B cell (primary cell): Measurements from ENCODE around the gene SLC38A10. TPM values are rescaled to one million over a fixed set of nuclear protein-coding genes. Genes with fewer than 3 reads are reported as not detected.

Source experiments
- ATAC-seq: fragments of 200-7000 bp; cut with Tn5 transposase; one replicate; pipeline ENCODE4 v1.10.0; 2021; ENCODE audit warnings: low read depth, mild to moderate bottlenecking, moderate number of reproducible peaks, moderate library complexity
- CTCF ChIA-PET: fragments of 350-600 bp; sonication (Branson Sonifier 250); formaldehyde crosslinking; loops from one replicate; lab custom pipeline; 2021; ENCODE audit warnings: antibody characterized with exemption, inconsistent platforms; lab: Charles Lee
- POLR2A ChIA-PET: fragments of 350-600 bp; sonication (Branson Sonifier 250); formaldehyde crosslinking; loops from one replicate; lab custom pipeline; 2021; ENCODE audit warnings: antibody characterized with exemption; lab: Charles Lee
- DNase-seq: peaks from one replicate; pipeline ENCODE4 v3.0.0; 2013
- H2AFZ ChIP-seq: 2 replicates; pipeline ENCODE4 v1.6.1; 2012; ENCODE audit warnings: mild to moderate bottlenecking, low read depth, low read length; ENCODE audit not compliant: insufficient read depth, poor library complexity, severe bottlenecking
- H3K27ac ChIP-seq, 2 donors: 1 replicate in 1 of 2; 2 replicates in 1 of 2; pipeline ENCODE4 v1.5.1; 2012 to 2013; ENCODE audit warnings: low read length in 2 of 2, mild to moderate bottlenecking in 2 of 2, moderate library complexity in 1 of 2
- H3K27me3 ChIP-seq, 4 experiments: fragments of 200-600 bp in 1 of 4; sonication (generic) in 1 of 4; replicated peaks in 1 of 4; 1 replicate in 2 of 4; 2 replicates in 2 of 4; pipeline versions ENCODE4 v1.6.1 to v1.7.0; 2013 to 2016; ENCODE audit warnings: low read length in 3 of 4, mild to moderate bottlenecking in 2 of 4, mixed read lengths in 1 of 4, moderate library complexity in 1 of 4; ENCODE audit not compliant: insufficient read depth in 4 of 4, control insufficient read depth in 3 of 4; ENCODE audit errors: control extremely low read depth in 1 of 4
- H3K36me3 ChIP-seq, 2 experiments: replicated peaks in 1 of 2; 1 replicate in 1 of 2; 2 replicates in 1 of 2; pipeline versions ENCODE4 v1.6.1 to v1.7.1; 2013; ENCODE audit warnings: low read length in 1 of 2; ENCODE audit not compliant: insufficient read depth in 2 of 2, control insufficient read depth in 1 of 2; ENCODE audit errors: control extremely low read depth in 1 of 2, extremely low read depth in 1 of 2
- H3K4me1 ChIP-seq, 2 donors: fragments of 200-600 bp in 1 of 2; sonication (generic) in 1 of 2; 1 replicate in 1 of 2; 2 replicates in 1 of 2; pipeline versions ENCODE4 v1.5.1 to v1.6.1; 2013 to 2017; ENCODE audit warnings: low read length in 2 of 2; ENCODE audit not compliant: control insufficient read depth in 2 of 2, insufficient read depth in 2 of 2
- H3K4me2 ChIP-seq: replicated peaks from 2 replicates; pipeline ENCODE3; 2012; ENCODE audit warnings: mild to moderate bottlenecking, low read depth, low read length; ENCODE audit not compliant: poor library complexity, severe bottlenecking
- H3K4me3 ChIP-seq, 5 experiments: fragments of 200-600 bp in 1 of 5; sonication (generic) in 1 of 5; 1 replicate in 3 of 5; 2 replicates in 2 of 5; pipeline versions ENCODE4 v1.5.1 to v1.7.0; 2011 to 2016; ENCODE audit warnings: low read length in 4 of 5, mild to moderate bottlenecking in 4 of 5, low read depth in 2 of 5, control low read depth in 1 of 5, moderate library complexity in 1 of 5; ENCODE audit not compliant: insufficient read depth in 1 of 5; ENCODE audit errors: control extremely low read depth in 1 of 5, extremely low read depth in 1 of 5
- H3K79me2 ChIP-seq: fragments of 200-600 bp; sonication (generic); one replicate; pipeline ENCODE4 v1.6.0; 2016; ENCODE audit warnings: low read length; ENCODE audit not compliant: control insufficient read depth, insufficient read depth
- H3K9ac ChIP-seq: fragments of 200-600 bp; sonication (generic); 2 replicates; pipeline ENCODE4 v1.6.1; 2017; ENCODE audit warnings: mild to moderate bottlenecking, low read length, moderate library complexity
- H3K9me3 ChIP-seq, 3 donors: one replicate each; pipeline versions ENCODE4 v1.6.1 to v1.7.1; 2013; ENCODE audit warnings: low read length in 2 of 3; ENCODE audit not compliant: control insufficient read depth in 2 of 3, insufficient read depth in 1 of 3; ENCODE audit errors: control extremely low read depth in 1 of 3
- H4K20me1 ChIP-seq: 2 replicates; pipeline ENCODE4 v1.6.0; 2012; ENCODE audit warnings: mild to moderate bottlenecking, low read length; ENCODE audit not compliant: insufficient read depth, control insufficient read depth, poor library complexity, severe bottlenecking
- H3K27ac Mint-ChIP-seq: one replicate; pipeline ENCODE4 v1.8.0; 2021; ENCODE audit warnings: mixed read lengths
- H3K27me3 Mint-ChIP-seq: one replicate; pipeline ENCODE4 v1.8.0; 2021; ENCODE audit warnings: mixed read lengths
- H3K4me1 Mint-ChIP-seq: one replicate; pipeline ENCODE4 v1.8.0; 2021; ENCODE audit warnings: mixed read lengths
- H3K4me3 Mint-ChIP-seq: one replicate; pipeline ENCODE4 v1.8.0; 2021; ENCODE audit warnings: mixed read lengths
- H3K9me3 Mint-ChIP-seq: one replicate; pipeline ENCODE4 v1.8.0; 2022; ENCODE audit warnings: mixed read lengths; ENCODE audit not compliant: insufficient read depth
- EZH2 ChIP-seq: IDR thresholded peaks from 2 replicates; pipeline ENCODE4 v1.6.1; 2012; ENCODE audit warnings: borderline replicate concordance, low read depth, mild to moderate bottlenecking, moderate library complexity, low read length; ENCODE audit not compliant: insufficient read depth, poor library complexity, severe bottlenecking
- WGBS: methylation state at CpG from one replicate; pipeline ENCODE4 v1.1.5; 2013; ENCODE audit warnings: missing lambda C conversion rate; ENCODE audit not compliant: insufficient coverage; 5-methylcytosine and 5-hydroxymethylcytosine counted together
- intact Hi-C: fragments of 100-400 bp; cut with micrococcal nuclease; formaldehyde crosslinking; loops from one replicate; pipeline ENCODE4 v1.10.0; 2022
- polyA plus RNA-seq: library from polyadenylated mRNA; depleted of rRNA; stranded (reverse); fragments of >200 nt; gene quantifications from 2 replicates; pipeline ENCODE4 v1.2.3, GENCODE V29; 2012
- total RNA-seq, 2 donors: library from RNA; stranded (reverse); fragments of 120-200 nt in 1 of 2; gene quantifications; 1 replicate in 1 of 2; 2 replicates in 1 of 2; pipeline versions ENCODE4 v1.2.3 to v1.2.4, GENCODE V29; 2013 to 2022
- TF ChIP-seq, protein P1 (sequence below): fragments of 200-600 bp; IDR thresholded peaks from one replicate; pipeline ENCODE4 v1.8.0; 2022; ENCODE audit warnings: antibody characterized with exemption, mild to moderate bottlenecking

The SLC38A10 gene
- total and polyA plus RNA-seq, 2 donors (not counting 1 experiment from before 2014, with no cell fraction given), result 76.1 to 104 TPM

DNA sequence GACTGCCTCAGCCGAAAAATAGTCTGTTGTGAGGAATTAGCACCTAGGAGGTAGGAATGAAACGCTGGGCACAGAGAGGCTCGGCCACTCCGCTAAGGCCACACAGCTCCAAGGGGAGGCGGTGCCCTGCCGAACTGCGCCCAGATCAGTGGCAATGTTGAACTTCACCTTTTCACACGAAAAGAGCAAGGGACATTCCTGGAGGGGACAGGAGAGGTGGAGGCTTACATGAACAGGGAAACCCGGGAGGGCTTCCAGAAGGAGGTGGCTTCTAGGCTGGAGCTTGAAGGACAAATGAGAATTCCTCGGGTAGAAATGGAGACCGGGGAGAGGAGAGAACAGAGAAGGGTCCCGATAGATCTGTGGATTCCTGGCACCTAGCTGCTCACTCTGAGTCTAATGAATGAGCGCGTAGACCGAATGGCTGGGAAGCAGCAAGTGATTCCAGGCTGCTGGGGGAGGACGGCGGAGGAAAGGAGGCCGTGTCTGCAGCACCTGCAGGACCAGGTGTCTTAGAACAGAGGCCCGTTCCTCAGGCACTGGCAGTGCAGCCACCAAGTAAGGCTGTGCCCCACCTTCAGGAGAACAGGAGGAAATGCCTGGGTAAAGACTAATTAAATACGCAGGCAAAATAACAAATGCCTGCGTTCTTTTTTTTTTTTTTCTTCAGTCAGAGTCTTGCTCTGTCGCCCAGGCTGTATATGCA, 722 bp upstream of the SLC38A10 start:
- intact Hi-C loops, result loop anchor here (1.0 to 10.0 kb wide), 6 partner anchors 50 to 302 kb away; partner anchors contain the start of genes ACTG1, NDUFAF8 and TEPSIN
- H3K9me3 ChIP-seq, result no peaks in the 10 kb centered on the region
- peak overlapping the region; percentile 95 for H3K4me2 ChIP-seq
- H3K27ac ChIP-seq, result peak overlapping the region; percentile 75 to 94
- TF ChIP-seq, protein P1, sequence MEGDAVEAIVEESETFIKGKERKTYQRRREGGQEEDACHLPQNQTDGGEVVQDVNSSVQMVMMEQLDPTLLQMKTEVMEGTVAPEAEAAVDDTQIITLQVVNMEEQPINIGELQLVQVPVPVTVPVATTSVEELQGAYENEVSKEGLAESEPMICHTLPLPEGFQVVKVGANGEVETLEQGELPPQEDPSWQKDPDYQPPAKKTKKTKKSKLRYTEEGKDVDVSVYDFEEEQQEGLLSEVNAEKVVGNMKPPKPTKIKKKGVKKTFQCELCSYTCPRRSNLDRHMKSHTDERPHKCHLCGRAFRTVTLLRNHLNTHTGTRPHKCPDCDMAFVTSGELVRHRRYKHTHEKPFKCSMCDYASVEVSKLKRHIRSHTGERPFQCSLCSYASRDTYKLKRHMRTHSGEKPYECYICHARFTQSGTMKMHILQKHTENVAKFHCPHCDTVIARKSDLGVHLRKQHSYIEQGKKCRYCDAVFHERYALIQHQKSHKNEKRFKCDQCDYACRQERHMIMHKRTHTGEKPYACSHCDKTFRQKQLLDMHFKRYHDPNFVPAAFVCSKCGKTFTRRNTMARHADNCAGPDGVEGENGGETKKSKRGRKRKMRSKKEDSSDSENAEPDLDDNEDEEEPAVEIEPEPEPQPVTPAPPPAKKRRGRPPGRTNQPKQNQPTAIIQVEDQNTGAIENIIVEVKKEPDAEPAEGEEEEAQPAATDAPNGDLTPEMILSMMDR, result peak; percentile 54
- TF ChIP-seq EZH2, result no peak
- WGBS, result 11% methylated on average over 17 of the region's 22 CpGs
- ATAC-seq (peak; percentile 32), DNase-seq (peak; percentile 78)
- Mint-ChIP-seq H3K27ac (peak overlapping the region; percentile 97), H3K4me3 (peak overlapping the region; percentile 97), H3K9me3 (no peaks in the 10 kb centered on the region), H3K27me3 (no peaks in the 10 kb centered on the region), H3K4me1 (peaks cover 39% of the 10 kb centered on the region)
- H3K79me2 ChIP-seq, result peaks cover 42% of the 10 kb centered on the region
- peak overlapping the region; percentile 92 for H3K9ac ChIP-seq
- peaks cover 19 to 28% of the 10 kb centered on the region in 2 donors for H3K4me1 ChIP-seq
- H3K27me3 ChIP-seq, result no peaks in the 10 kb centered on the region
- H2AFZ ChIP-seq, result peak overlapping the region; percentile 99
- peak overlapping the region; percentile 66 to 97 (median 91) for H3K4me3 ChIP-seq
- peaks cover 0 to 3% of the 10 kb centered on the region in 2 experiments for H3K36me3 ChIP-seq
- POLR2A ChIA-PET, result interaction anchor here (0.5 to 1.4 kb wide), 7 partner anchors 13 to 462 kb away, joined by 3 to 6 read pairs (median 3); partner anchors contain the start of gene CEP131
- CTCF ChIA-PET, result interaction anchor here (0.9 to 2.2 kb wide), 5 partner anchors 43 to 305 kb away, joined by 3 to 12 read pairs (median 3); no protein-coding TSS in a partner anchor
- H4K20me1 ChIP-seq, result peaks cover 13% of the 10 kb centered on the region
